HepG2 (cell line): ENCODE data around the gene ENTPD6. TPM values are rescaled to one million over a fixed set of nuclear protein-coding genes. Genes with fewer than 3 reads are reported as not detected.

Source experiments
- ASH2L ChIP-seq: fragments of 300-600, 200-600 bp; sonication (generic); IDR thresholded peaks from 2 replicates; pipeline ENCODE4 v1.7.0; 2017; ENCODE audit warnings: low read depth, mild to moderate bottlenecking, moderate library complexity, mixed read lengths, low read length; ENCODE audit not compliant: insufficient read length
- ATF6 ChIP-seq: sonication (generic); formaldehyde crosslinking; conservative IDR thresholded peaks from 2 replicates; pipeline ENCODE4 v1.4.0; 2020; ENCODE audit warnings: missing genetic modification reagents
- CBX2 ChIP-seq, 2 experiments: fragments of 200-600 bp in 1 of 2; sonication (generic); formaldehyde crosslinking in 1 of 2; IDR thresholded peaks; 2 replicates each; pipeline versions ENCODE4 v1.7.0 to v1.8.1; 2018 to 2022; ENCODE audit warnings: low read depth in 2 of 2, low read length in 1 of 2, mild to moderate bottlenecking in 1 of 2, missing genetic modification reagents in 1 of 2
- EZH2 ChIP-seq: conservative IDR thresholded peaks from 2 replicates; pipeline ENCODE4 v1.6.1; 2012; ENCODE audit warnings: mild to moderate bottlenecking, low read depth, low read length, moderate library complexity
- HNRNPLL ChIP-seq: fragments of 200-400 bp; formaldehyde crosslinking; IDR thresholded peaks from 2 replicates; pipeline ENCODE4 v1.6.1; 2017; ENCODE audit warnings: mild to moderate bottlenecking, low read depth, low read length; ENCODE audit not compliant: poor library complexity, severe bottlenecking
- JARID2 ChIP-seq: sonication (generic); formaldehyde crosslinking; IDR thresholded peaks from 2 replicates; pipeline ENCODE4 v1.8.1; 2023; ENCODE audit warnings: missing genetic modification reagents, inconsistent platforms; ENCODE audit not compliant: insufficient replicate concordance
- PHF5A ChIP-seq: IDR thresholded peaks from one replicate; pipeline ENCODE4 v1.6.1; 2018; ENCODE audit warnings: low read depth, missing genetic modification reagents; ENCODE audit not compliant: unreplicated experiment
- RBFOX2 ChIP-seq: fragments of 200-400 bp; formaldehyde crosslinking; IDR thresholded peaks from 2 replicates; pipeline ENCODE4 v1.6.1; 2017; ENCODE audit warnings: low read depth, mild to moderate bottlenecking, low read length
- SCMH1 ChIP-seq: sonication (generic); formaldehyde crosslinking; IDR thresholded peaks from 2 replicates; pipeline ENCODE4 v1.9.0; 2021; ENCODE audit warnings: missing genetic modification reagents, mild to moderate bottlenecking, borderline replicate concordance
- ZNF138 ChIP-seq: sonication (generic); formaldehyde crosslinking; IDR thresholded peaks from 2 replicates; pipeline ENCODE4 v1.5.0; 2020; ENCODE audit warnings: mild to moderate bottlenecking, low read depth, missing genetic modification reagents
- ZNF788 ChIP-seq: sonication (generic); formaldehyde crosslinking; IDR thresholded peaks from 2 replicates; pipeline ENCODE4 v1.5.0; 2020; ENCODE audit warnings: mild to moderate bottlenecking, missing genetic modification reagents, borderline replicate concordance
- ZNF792 ChIP-seq: IDR thresholded peaks from 2 replicates; pipeline ENCODE4 v1.6.1; 2016
- ZSCAN22 ChIP-seq: sonication (generic); formaldehyde crosslinking; IDR thresholded peaks from 2 replicates; pipeline ENCODE4 v1.4.0; 2020; ENCODE audit warnings: mild to moderate bottlenecking, missing genetic modification reagents
- polyA plus RNA-seq, 8 experiments: library from polyadenylated mRNA; depleted of rRNA in 3 of 8; stranded (reverse) in 7 of 8; unstranded in 1 of 8; fragments of >200 nt; fragmentation: Illumina TruSeq in 4 of 8; extraction: Trizol in 4 of 8; gene quantifications; 2 replicates each; pipeline versions ENCODE4 v1.2.1 to v1.2.3, GENCODE V29; 2011 to 2016; ENCODE audit warnings: low read depth in 4 of 8, missing spikeins in 1 of 8, mixed read lengths in 1 of 8; ENCODE audit not compliant: insufficient read depth in 1 of 8
- total RNA-seq, 5 experiments: library from RNA; depleted of rRNA; stranded (reverse); fragments of >200 nt; fragmentation: Illumina TruSeq; extraction: Trizol; gene quantifications; 2 replicates each; pipeline ENCODE4 v1.2.3, GENCODE V29; 2016; ENCODE audit warnings: low read depth in 1 of 5
- TF ChIP-seq, protein P1 (sequence below): IDR thresholded peaks from 2 replicates; pipeline ENCODE4 v1.6.1; 2016; ENCODE audit warnings: mild to moderate bottlenecking, missing biosample characterization, missing genetic modification reagents
- TF ChIP-seq, protein P2 (sequence below): sonication (generic); formaldehyde crosslinking; IDR thresholded peaks from 2 replicates; pipeline ENCODE4 v1.4.0; 2020; ENCODE audit warnings: missing genetic modification reagents
- TF ChIP-seq, protein P3 (sequence below): sonication (generic); formaldehyde crosslinking; IDR thresholded peaks from 2 replicates; pipeline ENCODE4 v1.4.0; 2020; ENCODE audit warnings: mild to moderate bottlenecking, missing genetic modification reagents, borderline replicate concordance

The ENTPD6 gene
- total and polyA plus RNA-seq, 2 of the 13 experiments (the other 11 are each of a cell fraction or from before 2014, with no cell fraction given), result 164 to 172 TPM

DNA sequence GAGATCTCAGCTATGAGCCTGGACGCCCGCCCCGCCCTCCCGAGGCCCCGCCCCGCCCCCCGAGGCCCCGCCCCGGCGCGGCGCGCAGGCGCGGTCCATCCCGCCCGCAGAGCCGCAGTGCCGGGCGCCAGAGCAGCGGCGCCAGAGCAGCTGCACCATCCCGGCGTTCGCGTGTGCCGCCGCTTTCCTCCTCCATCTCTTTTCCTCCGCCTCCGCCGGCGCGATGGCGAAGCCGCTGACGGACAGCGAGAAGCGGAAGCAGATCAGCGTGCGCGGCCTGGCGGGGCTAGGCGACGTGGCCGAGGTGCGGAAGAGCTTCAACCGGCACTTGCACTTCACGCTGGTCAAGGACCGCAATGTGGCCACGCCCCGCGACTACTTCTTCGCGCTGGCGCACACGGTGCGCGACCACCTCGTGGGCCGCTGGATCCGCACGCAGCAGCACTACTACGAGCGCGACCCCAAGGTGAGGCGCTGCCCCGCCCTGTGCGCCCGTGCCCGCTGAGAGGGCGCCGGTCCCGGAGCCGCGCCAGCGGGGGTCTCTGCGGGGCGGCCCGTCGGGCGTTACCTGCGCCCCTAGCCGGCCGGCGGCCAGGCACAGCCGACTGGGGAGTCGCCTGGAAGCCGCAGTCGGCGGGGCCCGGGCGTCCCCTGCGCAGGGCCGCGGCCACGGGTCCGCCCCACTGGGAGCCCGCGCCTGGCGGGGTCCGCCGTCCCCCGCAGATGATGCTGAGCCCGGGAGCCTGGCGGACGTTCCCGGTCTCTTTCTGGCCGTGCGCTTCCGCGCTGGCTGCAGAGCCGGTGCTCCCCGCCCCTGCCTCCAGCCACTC, 52.7 kb downstream of the ENTPD6 start, which contains the start of gene PYGB (continued):
- TF ChIP-seq JARID2 (CRISPR knock-in tag) (peak; percentile 72), ZNF138 (CRISPR knock-in tag) (peak; percentile 93), EZH2 (no peak), ZNF792 (CRISPR knock-in tag) (peak; percentile 95), ZNF788 (CRISPR knock-in tag) (peak; percentile 76; the same call in 1 of the 2 replicates), CBX2 (IDR thresholded peaks at IDR 0.05; ENCODE audit: low read depth, low read length) (no peak), CBX2 (CRISPR knock-in tag; IDR thresholded peaks at IDR 0.05; ENCODE audit: low read depth) (peak; percentile 88; the same call in 1 of the 2 replicates), ATF6 (CRISPR knock-in tag) (no peak), PHF5A (CRISPR knock-in tag) (peak; percentile 59), HNRNPLL (peak; percentile 96), SCMH1 (CRISPR knock-in tag) (no peak), ASH2L (peak; percentile 89), ZSCAN22 (CRISPR knock-in tag) (no peak; the same call in 1 of the 2 replicates), RBFOX2 (peak; percentile 97)
- TF ChIP-seq, protein P1, sequence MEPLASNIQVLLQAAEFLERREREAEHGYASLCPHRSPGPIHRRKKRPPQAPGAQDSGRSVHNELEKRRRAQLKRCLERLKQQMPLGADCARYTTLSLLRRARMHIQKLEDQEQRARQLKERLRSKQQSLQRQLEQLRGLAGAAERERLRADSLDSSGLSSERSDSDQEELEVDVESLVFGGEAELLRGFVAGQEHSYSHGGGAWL (CRISPR knock-in tag), result peak; percentile 95
- TF ChIP-seq, protein P2, sequence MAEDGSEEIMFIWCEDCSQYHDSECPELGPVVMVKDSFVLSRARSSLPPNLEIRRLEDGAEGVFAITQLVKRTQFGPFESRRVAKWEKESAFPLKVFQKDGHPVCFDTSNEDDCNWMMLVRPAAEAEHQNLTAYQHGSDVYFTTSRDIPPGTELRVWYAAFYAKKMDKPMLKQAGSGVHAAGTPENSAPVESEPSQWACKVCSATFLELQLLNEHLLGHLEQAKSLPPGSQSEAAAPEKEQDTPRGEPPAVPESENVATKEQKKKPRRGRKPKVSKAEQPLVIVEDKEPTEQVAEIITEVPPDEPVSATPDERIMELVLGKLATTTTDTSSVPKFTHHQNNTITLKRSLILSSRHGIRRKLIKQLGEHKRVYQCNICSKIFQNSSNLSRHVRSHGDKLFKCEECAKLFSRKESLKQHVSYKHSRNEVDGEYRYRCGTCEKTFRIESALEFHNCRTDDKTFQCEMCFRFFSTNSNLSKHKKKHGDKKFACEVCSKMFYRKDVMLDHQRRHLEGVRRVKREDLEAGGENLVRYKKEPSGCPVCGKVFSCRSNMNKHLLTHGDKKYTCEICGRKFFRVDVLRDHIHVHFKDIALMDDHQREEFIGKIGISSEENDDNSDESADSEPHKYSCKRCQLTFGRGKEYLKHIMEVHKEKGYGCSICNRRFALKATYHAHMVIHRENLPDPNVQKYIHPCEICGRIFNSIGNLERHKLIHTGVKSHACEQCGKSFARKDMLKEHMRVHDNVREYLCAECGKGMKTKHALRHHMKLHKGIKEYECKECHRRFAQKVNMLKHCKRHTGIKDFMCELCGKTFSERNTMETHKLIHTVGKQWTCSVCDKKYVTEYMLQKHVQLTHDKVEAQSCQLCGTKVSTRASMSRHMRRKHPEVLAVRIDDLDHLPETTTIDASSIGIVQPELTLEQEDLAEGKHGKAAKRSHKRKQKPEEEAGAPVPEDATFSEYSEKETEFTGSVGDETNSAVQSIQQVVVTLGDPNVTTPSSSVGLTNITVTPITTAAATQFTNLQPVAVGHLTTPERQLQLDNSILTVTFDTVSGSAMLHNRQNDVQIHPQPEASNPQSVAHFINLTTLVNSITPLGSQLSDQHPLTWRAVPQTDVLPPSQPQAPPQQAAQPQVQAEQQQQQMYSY (CRISPR knock-in tag), result peak; percentile 73; the same call in 1 of the 2 replicates
- TF ChIP-seq, protein P3, sequence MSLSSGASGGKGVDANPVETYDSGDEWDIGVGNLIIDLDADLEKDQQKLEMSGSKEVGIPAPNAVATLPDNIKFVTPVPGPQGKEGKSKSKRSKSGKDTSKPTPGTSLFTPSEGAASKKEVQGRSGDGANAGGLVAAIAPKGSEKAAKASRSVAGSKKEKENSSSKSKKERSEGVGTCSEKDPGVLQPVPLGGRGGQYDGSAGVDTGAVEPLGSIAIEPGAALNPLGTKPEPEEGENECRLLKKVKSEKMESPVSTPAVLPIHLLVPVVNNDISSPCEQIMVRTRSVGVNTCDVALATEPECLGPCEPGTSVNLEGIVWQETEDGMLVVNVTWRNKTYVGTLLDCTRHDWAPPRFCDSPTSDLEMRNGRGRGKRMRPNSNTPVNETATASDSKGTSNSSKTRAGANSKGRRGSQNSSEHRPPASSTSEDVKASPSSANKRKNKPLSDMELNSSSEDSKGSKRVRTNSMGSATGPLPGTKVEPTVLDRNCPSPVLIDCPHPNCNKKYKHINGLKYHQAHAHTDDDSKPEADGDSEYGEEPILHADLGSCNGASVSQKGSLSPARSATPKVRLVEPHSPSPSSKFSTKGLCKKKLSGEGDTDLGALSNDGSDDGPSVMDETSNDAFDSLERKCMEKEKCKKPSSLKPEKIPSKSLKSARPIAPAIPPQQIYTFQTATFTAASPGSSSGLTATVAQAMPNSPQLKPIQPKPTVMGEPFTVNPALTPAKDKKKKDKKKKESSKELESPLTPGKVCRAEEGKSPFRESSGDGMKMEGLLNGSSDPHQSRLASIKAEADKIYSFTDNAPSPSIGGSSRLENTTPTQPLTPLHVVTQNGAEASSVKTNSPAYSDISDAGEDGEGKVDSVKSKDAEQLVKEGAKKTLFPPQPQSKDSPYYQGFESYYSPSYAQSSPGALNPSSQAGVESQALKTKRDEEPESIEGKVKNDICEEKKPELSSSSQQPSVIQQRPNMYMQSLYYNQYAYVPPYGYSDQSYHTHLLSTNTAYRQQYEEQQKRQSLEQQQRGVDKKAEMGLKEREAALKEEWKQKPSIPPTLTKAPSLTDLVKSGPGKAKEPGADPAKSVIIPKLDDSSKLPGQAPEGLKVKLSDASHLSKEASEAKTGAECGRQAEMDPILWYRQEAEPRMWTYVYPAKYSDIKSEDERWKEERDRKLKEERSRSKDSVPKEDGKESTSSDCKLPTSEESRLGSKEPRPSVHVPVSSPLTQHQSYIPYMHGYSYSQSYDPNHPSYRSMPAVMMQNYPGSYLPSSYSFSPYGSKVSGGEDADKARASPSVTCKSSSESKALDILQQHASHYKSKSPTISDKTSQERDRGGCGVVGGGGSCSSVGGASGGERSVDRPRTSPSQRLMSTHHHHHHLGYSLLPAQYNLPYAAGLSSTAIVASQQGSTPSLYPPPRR, result peak; percentile 52
